HG03095 (cell line): ENCODE measurements around the gene SLC25A22.

Source experiments
- ATAC-seq: cut with Tn5 transposase; IDR thresholded peaks from one replicate; pipeline ENCODE4 v1.9.1; 2021; ENCODE audit warnings: moderate library complexity; ENCODE audit not compliant: unreplicated experiment

The SLC25A22 gene

DNA sequence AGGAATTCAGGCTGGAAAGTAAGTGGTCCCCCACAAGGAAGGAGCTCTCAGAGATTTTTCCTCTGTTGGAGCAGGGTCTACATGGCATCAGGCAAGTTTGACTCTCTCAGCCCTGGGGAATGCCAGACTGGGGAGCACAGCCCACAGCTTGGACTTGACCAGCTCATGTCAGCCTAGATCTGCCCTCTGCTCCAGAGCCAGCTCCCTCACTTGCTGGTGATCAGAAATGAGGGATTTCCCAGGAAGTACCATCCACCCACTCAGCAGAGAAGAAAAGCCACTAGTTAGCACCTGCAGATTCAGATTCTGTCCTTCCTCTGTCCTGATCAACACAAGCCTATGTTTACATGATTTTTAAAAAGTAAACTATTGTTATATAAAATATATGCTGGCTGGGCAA, 37.8 kb downstream of the SLC25A22 start:
- no peak for ATAC-seq

- no peak for ATAC-seq
Measured at GRCh38 chr11:749731-750130, 48.4 kb downstream of the SLC25A22 start.

GRCh38 chr11:748007-748359, 50.1 kb downstream of the SLC25A22 start:
- no peak for ATAC-seq

DNA sequence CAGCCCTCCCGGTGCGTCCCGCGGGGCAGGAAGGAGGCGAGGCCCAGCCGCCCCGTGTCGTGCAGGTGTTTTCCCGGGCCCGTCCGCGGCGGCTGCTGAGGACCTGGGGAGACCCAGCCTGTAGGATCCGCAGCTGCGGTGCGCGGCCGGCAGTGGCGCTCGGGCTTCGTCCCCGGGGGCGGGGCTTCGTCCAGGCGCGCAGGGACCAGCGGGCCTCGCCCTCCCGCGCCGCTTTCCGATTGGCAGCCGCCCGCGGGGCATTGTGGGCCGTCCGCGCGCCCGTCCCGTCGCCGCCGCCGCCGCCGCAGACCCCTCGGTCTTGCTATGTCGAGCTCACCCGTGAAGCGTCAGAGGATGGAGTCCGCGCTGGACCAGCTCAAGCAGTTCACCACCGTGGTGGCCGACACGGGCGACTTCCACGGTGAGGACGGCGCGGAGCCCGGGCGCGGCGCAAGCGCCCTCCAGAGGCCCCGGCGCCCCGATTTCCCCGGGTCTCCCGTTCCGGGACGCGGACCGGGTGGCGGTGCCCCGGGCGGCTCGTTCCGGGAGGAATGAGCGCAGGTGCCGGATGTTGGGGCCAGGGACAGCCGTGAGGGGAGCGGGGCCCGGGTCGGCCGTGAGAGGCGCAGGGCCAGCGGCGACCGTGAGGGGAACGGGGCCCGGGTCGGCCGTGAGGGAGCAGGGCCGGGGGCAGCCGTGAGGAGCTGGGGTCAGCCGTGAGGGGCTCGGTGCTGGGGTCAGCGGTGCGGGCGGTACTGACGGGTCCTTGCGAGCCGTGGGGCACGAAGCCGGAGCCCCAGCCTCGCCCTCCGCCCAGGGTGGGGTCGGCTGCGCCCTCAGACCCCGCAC, 50.7 kb downstream of the SLC25A22 start, which contains the start of gene TALDO1:
Gene TALDO1, plus strand, starts transcription at position 307 of the 849 bp plus-strand sequence. Its CDS starts 18 bp downstream, at position 325.
- peak; percentile 90 for ATAC-seq

DNA sequence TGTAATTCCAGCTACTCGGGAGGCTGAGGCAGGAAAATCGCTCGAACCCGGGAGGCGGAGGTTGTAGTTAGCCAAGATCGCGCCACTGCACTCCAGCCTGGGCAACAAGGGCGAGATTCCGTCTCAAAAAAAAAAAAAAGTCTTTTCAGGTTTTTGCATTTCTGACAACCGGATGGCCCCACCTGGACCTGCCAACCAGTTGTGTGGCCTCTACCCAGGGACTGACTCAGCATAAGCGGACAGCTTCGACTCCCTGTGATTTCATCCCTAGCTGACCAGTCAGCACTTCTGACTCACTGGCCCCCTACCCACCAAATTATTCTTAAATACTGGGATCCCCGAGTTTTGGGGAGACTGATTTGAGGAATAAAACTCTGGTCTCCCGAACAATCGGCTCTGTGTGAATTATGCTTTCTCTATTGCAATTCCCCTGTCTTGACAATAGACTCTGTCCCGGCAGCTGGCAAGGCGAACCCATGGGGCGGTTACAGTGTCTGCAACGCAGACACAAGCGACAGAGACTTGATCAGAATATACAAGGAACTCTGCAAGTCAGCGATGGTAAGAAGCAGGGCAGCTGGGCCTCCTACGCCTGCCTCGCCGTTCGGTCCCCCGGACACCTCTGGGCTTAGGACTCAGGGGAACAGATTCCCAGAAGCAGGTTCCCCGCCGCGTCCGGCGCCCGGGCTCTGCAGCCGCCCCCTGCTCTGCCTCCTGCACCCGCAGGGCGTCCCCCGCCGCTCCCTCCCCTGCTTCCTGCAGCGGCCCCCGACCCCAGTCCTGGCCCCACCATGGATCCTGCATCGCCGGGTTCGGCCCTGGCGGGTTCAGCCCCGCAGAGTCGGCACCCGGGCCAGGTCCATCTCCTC, 51.6 kb downstream of the SLC25A22 start:
- peak; percentile 26 for ATAC-seq

- no peak for ATAC-seq
Measured at GRCh38 chr11:745428-745827, 52.7 kb downstream of the SLC25A22 start.

DNA sequence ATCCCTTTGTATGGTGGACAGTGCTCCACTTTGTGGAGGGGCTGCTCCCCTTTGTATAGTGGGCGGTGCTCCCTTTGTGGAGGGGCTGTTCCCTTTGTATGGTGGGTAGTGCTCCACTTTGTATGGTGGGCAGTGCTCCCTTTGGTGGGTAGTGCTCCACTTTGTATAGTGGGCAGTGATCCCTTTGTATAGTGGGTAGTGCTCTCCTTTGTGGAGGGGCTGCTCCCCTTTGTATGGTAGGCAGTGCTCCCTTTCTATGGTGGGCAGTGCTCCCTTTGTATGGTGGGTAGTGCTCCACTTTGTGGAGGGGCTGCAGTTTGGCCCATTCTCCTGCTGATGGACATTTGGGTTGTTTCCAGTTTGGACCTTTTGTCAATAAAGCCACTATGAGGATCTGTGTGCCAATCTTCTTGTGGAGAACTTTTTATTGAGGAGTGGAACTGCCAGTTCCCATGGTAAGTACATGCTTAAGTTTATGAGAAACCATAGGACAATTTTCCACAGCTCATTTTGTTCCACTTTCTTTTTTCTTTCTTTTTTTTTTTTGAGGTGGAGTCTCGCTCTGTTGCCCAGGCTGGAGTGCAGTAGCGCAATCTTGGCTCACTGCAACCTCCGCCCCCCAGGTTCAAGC, 55.4 kb downstream of the SLC25A22 start:
- ATAC-seq: no peak

GRCh38 chr11:742156-742546, 55.9 kb downstream of the SLC25A22 start:
- no peak for ATAC-seq
